Measurements from ENCODE around the gene NEDD4L. TPM values are rescaled to one million over a fixed set of nuclear protein-coding genes. Genes with fewer than 3 reads are reported as not detected.

The NEDD4L gene
- total and polyA plus RNA-seq, 7 donors: 14.8 to 28.0 (median 19.6) TPM

DNA sequence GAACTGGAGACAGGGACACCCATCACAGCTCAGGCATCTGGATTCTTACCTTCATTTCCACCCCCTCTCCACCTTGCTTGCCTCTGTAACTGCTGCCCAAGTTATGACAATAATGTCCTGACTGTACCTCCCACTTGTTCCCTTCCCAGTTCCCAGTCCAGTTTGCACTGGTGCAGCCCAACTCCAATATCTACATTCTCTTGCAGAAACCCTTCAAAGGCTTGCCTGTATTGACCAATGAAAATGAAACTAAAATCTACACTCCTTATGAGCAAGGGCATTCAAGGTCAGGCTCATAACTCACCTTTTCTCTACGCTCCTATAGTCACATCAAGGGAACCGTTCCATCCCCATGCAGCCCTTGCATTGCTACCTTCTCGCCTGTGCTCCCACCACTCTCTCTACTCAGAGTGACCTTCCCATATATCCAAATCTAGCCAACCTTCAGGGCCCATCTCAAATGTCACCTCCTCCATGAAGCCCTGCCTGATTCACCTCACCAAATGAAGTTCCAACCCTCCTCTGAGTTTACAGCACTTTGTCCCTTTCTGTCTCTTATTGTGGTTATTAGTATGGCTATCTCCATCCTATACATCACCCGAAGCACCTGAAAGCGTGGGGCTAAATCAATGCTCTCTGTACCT lies 365.9 kb downstream of the NEDD4L start:
- Histone ChIP-seq H3K27ac (no peak overlapping the region), H3K4me1 (no peaks in the 10 kb centered on the region), H3K27me3 (ENCODE audit: insufficient read depth in 3 of 3, low read length in 2 of 3) (no peaks in the 10 kb centered on the region), H3K9me3 (no peaks in the 10 kb centered on the region), H3K36me3 (ENCODE audit: insufficient read depth in 1 of 2, low read depth in 1 of 2) (no peaks in the 10 kb centered on the region), H3K4me3 (no peak overlapping the region)
- DNase-seq (no peak), ATAC-seq (no peak)
- TF ChIP-seq, protein P1, sequence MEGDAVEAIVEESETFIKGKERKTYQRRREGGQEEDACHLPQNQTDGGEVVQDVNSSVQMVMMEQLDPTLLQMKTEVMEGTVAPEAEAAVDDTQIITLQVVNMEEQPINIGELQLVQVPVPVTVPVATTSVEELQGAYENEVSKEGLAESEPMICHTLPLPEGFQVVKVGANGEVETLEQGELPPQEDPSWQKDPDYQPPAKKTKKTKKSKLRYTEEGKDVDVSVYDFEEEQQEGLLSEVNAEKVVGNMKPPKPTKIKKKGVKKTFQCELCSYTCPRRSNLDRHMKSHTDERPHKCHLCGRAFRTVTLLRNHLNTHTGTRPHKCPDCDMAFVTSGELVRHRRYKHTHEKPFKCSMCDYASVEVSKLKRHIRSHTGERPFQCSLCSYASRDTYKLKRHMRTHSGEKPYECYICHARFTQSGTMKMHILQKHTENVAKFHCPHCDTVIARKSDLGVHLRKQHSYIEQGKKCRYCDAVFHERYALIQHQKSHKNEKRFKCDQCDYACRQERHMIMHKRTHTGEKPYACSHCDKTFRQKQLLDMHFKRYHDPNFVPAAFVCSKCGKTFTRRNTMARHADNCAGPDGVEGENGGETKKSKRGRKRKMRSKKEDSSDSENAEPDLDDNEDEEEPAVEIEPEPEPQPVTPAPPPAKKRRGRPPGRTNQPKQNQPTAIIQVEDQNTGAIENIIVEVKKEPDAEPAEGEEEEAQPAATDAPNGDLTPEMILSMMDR (IDR thresholded peaks at IDR 0.05): no peak
- intact Hi-C loops (cut with DNase I): loop anchor here in 1 of 2 donors (10.0 kb wide), 1 partner anchor 355 kb away; no protein-coding TSS in a partner anchor
- 95 to 96% (median 96%) methylated on average over 5 of the region's 5 CpGs for WGBS, 3 donors

GRCh38 chr18:58411323-58411722 lies 367.3 kb downstream of the NEDD4L start:
- Histone ChIP-seq H3K27ac (no peak overlapping the region), H3K36me3 (ENCODE audit: insufficient read depth in 1 of 2, low read depth in 1 of 2) (no peaks in the 10 kb centered on the region), H3K4me3 (no peak overlapping the region), H3K4me1 (no peaks in the 10 kb centered on the region), H3K27me3 (ENCODE audit: insufficient read depth in 3 of 3, low read length in 2 of 3) (no peaks in the 10 kb centered on the region), H3K9me3 (no peaks in the 10 kb centered on the region)
- WGBS, 3 donors: 90 to 93% (median 91%) methylated on average over 7 of the region's 7 CpGs
- intact Hi-C loops (cut with DNase I): no loop called here
- no peak for ATAC-seq
- no peak for DNase-seq
- TF ChIP-seq, protein P1 (IDR thresholded peaks at IDR 0.05): no peak

- TF ChIP-seq, protein P1 (IDR thresholded peaks at IDR 0.05): no peak
Observed at GRCh38 chr18:58412844-58413666, 369.0 kb downstream of the NEDD4L start.

DNA sequence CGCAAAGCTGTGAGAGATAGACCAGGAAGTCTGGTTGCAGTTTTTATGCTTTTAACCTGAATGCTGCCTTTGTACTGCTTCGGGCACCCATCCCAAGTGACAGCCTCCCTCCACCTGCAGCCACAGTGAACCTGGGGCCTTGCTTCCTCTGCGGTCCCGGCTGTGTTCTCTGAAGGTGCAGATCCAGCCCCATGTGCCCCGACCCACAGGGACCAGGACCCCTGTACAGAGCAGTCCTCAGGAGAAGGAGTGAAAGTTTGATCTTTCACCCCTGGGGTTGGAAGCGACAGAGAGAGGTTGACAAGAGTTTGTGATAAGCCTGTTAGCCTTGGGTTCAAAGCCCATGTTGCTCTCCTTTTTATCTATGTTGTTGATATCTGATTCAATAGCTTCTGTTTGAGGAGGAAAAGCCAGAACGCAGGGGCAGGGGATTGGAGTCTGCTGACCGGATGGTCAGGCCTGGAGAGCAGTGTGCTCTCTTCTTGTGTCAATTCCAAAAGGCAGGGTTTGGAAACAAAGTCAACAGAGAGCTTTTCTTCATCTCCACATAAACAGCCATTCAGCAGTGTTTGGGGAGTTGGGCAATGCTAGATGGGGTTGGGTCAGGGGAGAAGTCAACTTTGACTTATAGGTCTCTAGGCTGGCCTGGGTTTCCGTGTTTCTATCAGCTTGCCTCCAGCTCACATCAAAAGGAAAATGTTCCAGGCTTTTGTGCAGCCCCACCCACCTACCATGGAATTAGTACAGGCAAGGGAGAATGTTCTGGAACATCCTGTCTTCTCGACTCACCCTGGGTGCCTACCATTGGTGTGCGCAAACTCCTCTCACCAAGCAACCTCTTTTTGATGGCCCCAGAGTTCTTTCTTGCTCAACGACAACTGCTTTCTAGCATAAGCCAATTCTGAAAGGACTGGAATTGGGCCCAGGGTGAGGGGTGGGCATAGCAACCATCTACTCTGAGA lies 369.9 kb downstream of the NEDD4L start:
- no peak overlapping the region for H3K4me3 ChIP-seq
- 90 to 92% (median 92%) methylated on average over 12 of the region's 12 CpGs for WGBS, 3 donors
- intact Hi-C loops (cut with DNase I): no loop called here
- DNase-seq (no peak), ATAC-seq (no peak)
- no peaks in the 10 kb centered on the region for H3K36me3 ChIP-seq (ENCODE audit: insufficient read depth in 1 of 2, low read depth in 1 of 2)
- no peak overlapping the region for H3K27ac ChIP-seq
- no peaks in the 10 kb centered on the region for H3K27me3 ChIP-seq (ENCODE audit: insufficient read depth in 3 of 3, low read length in 2 of 3)
- TF ChIP-seq, protein P1 (IDR thresholded peaks at IDR 0.05): no peak
- no peaks in the 10 kb centered on the region for H3K4me1 ChIP-seq
- no peaks in the 10 kb centered on the region for H3K9me3 ChIP-seq

More at GRCh38 chr18:58412844-58413666, 369.0 kb downstream of the NEDD4L start:
- DNase-seq: no peak
- Histone ChIP-seq H3K4me1 (no peaks in the 10 kb centered on the region), H3K27ac (no peak overlapping the region), H3K9me3 (no peaks in the 10 kb centered on the region), H3K27me3 (ENCODE audit: insufficient read depth in 3 of 3, low read length in 2 of 3) (no peaks in the 10 kb centered on the region), H3K36me3 (ENCODE audit: insufficient read depth in 1 of 2, low read depth in 1 of 2) (no peaks in the 10 kb centered on the region), H3K4me3 (no peak overlapping the region)
- ATAC-seq: no peak
- intact Hi-C loops (cut with DNase I): no loop called here
- 77 to 82% (median 81%) methylated on average over 5 of the region's 5 CpGs for WGBS, 3 donors

All from psoas muscle (tissue), 8 donors.